ENCODE data around the gene SHOC2. TPM values are rescaled to one million over a fixed set of nuclear protein-coding genes. Genes with fewer than 3 reads are reported as not detected.

The SHOC2 gene
- total and polyA plus RNA-seq, 2 of the 8 experiments (the other 6 are each of a cell fraction or from before 2014, with no cell fraction given) = 7.6 to 28.2 TPM

DNA sequence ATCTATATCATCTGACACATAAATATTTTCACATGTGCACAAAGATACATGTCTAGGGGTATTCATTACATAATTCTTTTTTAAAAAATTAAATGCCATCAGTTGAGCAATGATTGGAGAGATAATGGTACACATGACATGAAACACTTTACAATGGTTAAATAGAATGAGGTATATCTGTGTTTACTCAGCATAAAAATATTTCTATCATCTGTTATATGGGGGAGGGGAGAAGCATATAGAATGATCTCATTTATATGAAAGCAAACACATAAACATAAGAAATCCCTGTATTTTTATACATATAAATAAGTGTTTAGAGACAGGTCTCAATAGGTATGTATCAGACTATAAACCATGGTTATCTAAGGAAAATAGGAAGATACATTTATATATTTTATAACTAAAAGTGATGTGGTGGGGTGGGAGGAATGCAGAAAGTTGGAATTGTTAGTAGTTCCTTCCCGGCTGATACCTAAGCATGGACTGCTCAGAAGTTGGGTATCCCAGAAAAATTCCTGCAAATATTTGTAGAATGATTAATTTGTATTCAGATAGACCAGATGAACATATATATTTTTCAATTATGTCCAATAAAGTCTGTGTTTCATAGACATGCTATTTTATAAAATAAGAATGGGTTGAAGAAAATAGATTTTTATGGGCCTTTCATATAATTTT, 75.1 kb downstream of the SHOC2 start:
- Histone ChIP-seq H3K23me2 (ENCODE audit: low read depth, low read length) (no peaks in the 10 kb centered on the region), H4K8ac (ENCODE audit: extremely low read depth, insufficient read depth, low read length) (no peak overlapping the region), H3K9ac (replicated peaks in 1 of 4; ENCODE audit: extremely low read depth in 1 of 4, low read depth in 3 of 4, low read length in 3 of 4) (no peak overlapping the region), H3K4me3 (ENCODE audit: extremely low read depth in 1 of 4, insufficient read depth in 2 of 4, low read depth in 3 of 4, low read length in 4 of 4) (no peak overlapping the region), H2BK12ac (ENCODE audit: low read depth, low read length) (no peak overlapping the region), H3K9me3 (ENCODE audit: insufficient read depth in 2 of 2, low read depth in 1 of 2, low read length in 1 of 2) (no peaks in the 10 kb centered on the region), H3K23ac (ENCODE audit: insufficient read length) (no peak overlapping the region), H3K4me2 (ENCODE audit: insufficient read depth in 1 of 2, low read depth in 2 of 2, low read length in 2 of 2) (no peak overlapping the region), H4K20me1 (replicated peaks in 1 of 2; ENCODE audit: control insufficient read depth in 1 of 2, insufficient read depth in 2 of 2, low read length in 2 of 2) (peaks cover 2 to 3% of the 10 kb centered on the region in 2 experiments), H3K18ac (ENCODE audit: extremely low read depth, low read length) (no peak overlapping the region), H3K27me3 (replicated peaks in 1 of 4; ENCODE audit: control insufficient read depth in 3 of 4, extremely low read depth in 1 of 4, insufficient read depth in 3 of 4, low read length in 3 of 4) (no peaks in the 10 kb centered on the region), H3K4ac (replicated peaks; ENCODE audit: insufficient read length, low read depth, low read length) (no peak overlapping the region), H3K79me2 (ENCODE audit: control insufficient read depth in 1 of 2, insufficient read depth in 2 of 2, low read length in 2 of 2) (no peaks in the 10 kb centered on the region), H4K5ac (ENCODE audit: insufficient read length, low read depth, low read length) (no peak overlapping the region), H2BK120ac (replicated peaks; ENCODE audit: low read depth, low read length) (no peak overlapping the region), H3K36me3 (ENCODE audit: control insufficient read depth in 2 of 4, insufficient read depth in 4 of 4, low read length in 3 of 4) (no peaks in the 10 kb centered on the region), H3K14ac (ENCODE audit: insufficient read length) (no peak overlapping the region), H3K27ac (ENCODE audit: low read depth, low read length) (no peak overlapping the region), H4K91ac (replicated peaks; ENCODE audit: insufficient read length, low read length) (no peak overlapping the region), H2BK5ac (ENCODE audit: low read depth, low read length) (no peak overlapping the region), H2BK15ac (ENCODE audit: low read length) (no peak overlapping the region), H3K56ac (replicated peaks; ENCODE audit: insufficient read length, low read depth, low read length) (no peak overlapping the region), H3K4me1 (replicated peaks in 1 of 4; ENCODE audit: control insufficient read depth in 3 of 4, insufficient read depth in 4 of 4, low read length in 3 of 4) (no peaks in the 10 kb centered on the region), H2AFZ (ENCODE audit: low read length) (no peak overlapping the region), H2AK5ac (ENCODE audit: low read depth, low read length) (no peak overlapping the region), H2BK20ac (ENCODE audit: low read length) (no peak overlapping the region), H3K79me1 (ENCODE audit: low read depth, low read length) (no peaks in the 10 kb centered on the region; the same call in 1 of the 2 replicates)
- TF ChIP-seq FOSL1 (IDR thresholded peaks at IDR 0.05; ENCODE audit: insufficient read depth, low read depth, low read length) (no peak), YY1 (IDR thresholded peaks at IDR 0.05; ENCODE audit: low read depth, low read length) (no peak), ATF2 (IDR thresholded peaks at IDR 0.05; ENCODE audit: low read length) (no peak), EZH2 (IDR thresholded peaks at IDR 0.05; ENCODE audit: low read depth, low read length, severe bottlenecking) (no peak), GABPA (IDR thresholded peaks at IDR 0.05; ENCODE audit: borderline replicate concordance, insufficient read depth, low read length) (no peak), JUND (IDR thresholded peaks at IDR 0.05; ENCODE audit: low read length) (no peak), KDM1A (IDR thresholded peaks at IDR 0.05; ENCODE audit: borderline replicate concordance, low read length) (no peak), SIX5 (IDR thresholded peaks at IDR 0.05; ENCODE audit: low read depth, low read length) (no peak), RBBP5 (IDR thresholded peaks at IDR 0.05; ENCODE audit: borderline replicate concordance, low read depth, low read length) (no peak)
- ChIA-PET POLR2A (ENCODE audit: partially characterized antibody) (no interaction called here), CTCF (ENCODE audit: partially characterized antibody) (no interaction called here)
- WGBS, 2 experiments (ENCODE audit: extremely low coverage in 1 of 2, insufficient coverage in 1 of 2, insufficient read length in 1 of 2, insufficient replicate concordance in 2 of 2, low coverage in 1 of 2, low lambda C conversion rate in 2 of 2, missing lambda C conversion rate in 1 of 2) = 100% methylated on average over 1 of the region's 1 CpG; no CpG with 5 or more reads in 1 of the 2 experiments
- FAIRE-seq (no peak), DNase-seq (ENCODE audit: low read depth in 1 of 2, low spot score in 2 of 2) (no peak)

All from H1 (cell line).